ENCODE measurements around the gene KCNG1.

Gene KCNG1

DNA sequence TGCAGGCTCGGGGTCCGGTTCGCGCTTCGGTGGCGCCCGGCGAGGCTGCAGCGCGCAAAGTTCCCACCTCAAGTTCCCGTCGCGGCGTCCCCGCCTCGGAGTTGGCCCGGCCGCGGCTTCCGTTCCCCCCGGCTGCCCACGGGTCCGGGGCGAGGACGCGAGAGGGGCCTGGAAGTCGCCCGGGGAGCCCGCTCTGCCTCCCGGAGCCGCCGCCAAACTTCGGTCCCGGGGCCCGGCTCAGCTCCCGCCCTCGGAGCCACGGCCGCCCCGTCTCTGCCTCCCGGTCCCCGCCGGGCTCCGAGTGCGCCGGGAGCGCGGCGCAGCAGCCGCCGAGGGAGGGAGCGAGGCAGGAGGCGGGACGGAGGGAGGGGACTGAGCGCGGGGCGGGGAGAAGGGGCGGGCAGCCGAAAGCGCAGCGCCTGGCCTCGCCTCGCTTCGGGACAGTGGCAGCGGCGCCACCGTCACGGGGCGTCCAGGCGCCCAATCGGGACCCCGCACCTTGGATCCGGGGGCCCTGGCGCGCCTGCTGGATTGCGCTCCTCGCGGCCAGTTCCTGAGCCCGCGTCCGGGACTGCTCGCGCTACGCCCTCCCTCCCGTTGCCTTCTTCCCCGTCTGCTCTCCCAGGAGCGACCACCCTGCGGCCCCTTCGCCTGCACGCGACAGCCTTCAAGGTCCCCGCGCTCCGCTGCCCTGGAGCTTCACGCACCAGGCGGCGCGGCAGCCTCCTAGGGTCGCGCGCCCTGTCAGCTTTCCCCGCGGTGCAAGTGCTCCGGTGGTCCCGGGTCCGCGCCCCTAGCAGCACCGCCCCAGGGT, at the start of gene KCNG1:
Gene KCNG1 (minus strand): TSS at position 305 of the 814 bp plus-strand sequence. CDS start 12,769 bp downstream, outside the sequence.
- TF ChIP-seq CTCF (IDR thresholded peaks at IDR 0.05; ENCODE audit: low read depth, low read length) (no peak), MAX (IDR thresholded peaks at IDR 0.05; ENCODE audit: low read depth, low read length) (no peak), MYC (IDR thresholded peaks at IDR 0.05; ENCODE audit: low read depth, low read length) (no peak), POLR2A (IDR thresholded peaks at IDR 0.05; ENCODE audit: extremely low read depth, insufficient read length) (no peak)
- DNase-seq (ENCODE audit: low read depth) = peak; percentile 72
- H3K4me3 ChIP-seq (ENCODE audit: low read depth, low read length) = no peak within 1 kb of the TSS

- no peak overlapping the region for H3K4me3 ChIP-seq (ENCODE audit: low read depth, low read length)
- TF ChIP-seq MAX (IDR thresholded peaks at IDR 0.05; ENCODE audit: low read depth, low read length) (no peak), POLR2A (IDR thresholded peaks at IDR 0.05; ENCODE audit: extremely low read depth, insufficient read length) (no peak)
- DNase-seq (ENCODE audit: low read depth) = no peak
Measured at GRCh38 chr20:51070621-51071020, 47.7 kb upstream of the KCNG1 start.

DNA sequence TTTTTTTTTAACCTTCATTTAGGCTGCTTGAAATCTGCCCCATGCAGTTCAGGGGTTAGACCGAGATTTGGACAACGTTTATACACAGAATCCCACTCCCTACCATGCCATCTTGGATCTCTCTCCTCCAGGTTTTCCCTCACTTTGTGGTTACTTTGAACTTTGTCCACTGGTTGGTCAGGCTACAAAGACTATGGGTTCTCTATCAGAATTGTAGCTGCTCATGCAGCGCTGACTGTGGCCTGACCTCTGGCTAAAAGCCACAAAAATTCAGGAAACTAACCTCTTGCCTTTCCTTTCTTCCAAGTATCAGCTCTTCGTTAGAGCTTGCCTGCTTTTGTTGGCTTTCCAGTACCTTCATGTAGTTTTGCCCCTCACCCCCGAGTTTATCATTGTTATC, 44.9 kb upstream of the KCNG1 start:
- TF ChIP-seq MAX (IDR thresholded peaks at IDR 0.05; ENCODE audit: low read depth, low read length) (no peak), CTCF (IDR thresholded peaks at IDR 0.05; ENCODE audit: low read depth, low read length) (no peak), MYC (IDR thresholded peaks at IDR 0.05; ENCODE audit: low read depth, low read length) (no peak), POLR2A (IDR thresholded peaks at IDR 0.05; ENCODE audit: extremely low read depth, insufficient read length) (no peak)
- DNase-seq (ENCODE audit: low read depth) = no peak
- no peak overlapping the region for H3K4me3 ChIP-seq (ENCODE audit: low read depth, low read length)

GRCh38 chr20:51065615-51066014, 42.7 kb upstream of the KCNG1 start:
- DNase-seq (ENCODE audit: low read depth) = no peak
- H3K4me3 ChIP-seq (ENCODE audit: low read depth, low read length) = no peak overlapping the region
- TF ChIP-seq POLR2A (IDR thresholded peaks at IDR 0.05; ENCODE audit: extremely low read depth, insufficient read length) (no peak), MYC (IDR thresholded peaks at IDR 0.05; ENCODE audit: low read depth, low read length) (no peak), MAX (IDR thresholded peaks at IDR 0.05; ENCODE audit: low read depth, low read length) (no peak), CTCF (IDR thresholded peaks at IDR 0.05; ENCODE audit: low read depth, low read length) (no peak)

GRCh38 chr20:51064137-51064536, 41.2 kb upstream of the KCNG1 start:
- DNase-seq (ENCODE audit: low read depth) = no peak
- TF ChIP-seq CTCF (IDR thresholded peaks at IDR 0.05; ENCODE audit: low read depth, low read length) (no peak), MYC (IDR thresholded peaks at IDR 0.05; ENCODE audit: low read depth, low read length) (no peak), MAX (IDR thresholded peaks at IDR 0.05; ENCODE audit: low read depth, low read length) (no peak), POLR2A (IDR thresholded peaks at IDR 0.05; ENCODE audit: extremely low read depth, insufficient read length) (no peak)
- H3K4me3 ChIP-seq (ENCODE audit: low read depth, low read length) = no peak overlapping the region

- no peak for TF ChIP-seq MYC (IDR thresholded peaks at IDR 0.05; ENCODE audit: low read depth, low read length)
- TF ChIP-seq CTCF (IDR thresholded peaks at IDR 0.05; ENCODE audit: low read depth, low read length) = no peak
- TF ChIP-seq POLR2A (IDR thresholded peaks at IDR 0.05; ENCODE audit: extremely low read depth, insufficient read length) = no peak
- no peak for TF ChIP-seq MAX (IDR thresholded peaks at IDR 0.05; ENCODE audit: low read depth, low read length)
- no peak overlapping the region for H3K4me3 ChIP-seq (ENCODE audit: low read depth, low read length)
- peak; percentile 48 for DNase-seq (ENCODE audit: low read depth)
Measured at GRCh38 chr20:51062065-51062464, 39.2 kb upstream of the KCNG1 start.

Data from NB4 (cell line).